GM19452 (cell line): ENCODE results near the gene GPR137.
"Not testable (repeated sequence)": the region's sequence is repeated elsewhere in the genome, so short reads cannot be mapped to it uniquely, and the experiment has no call there.

ENCODE experiments used
- ATAC-seq: cut with Tn5 transposase; IDR thresholded peaks from one replicate; pipeline ENCODE4 v1.9.1; 2021; ENCODE audit not compliant: unreplicated experiment

Gene GPR137

DNA sequence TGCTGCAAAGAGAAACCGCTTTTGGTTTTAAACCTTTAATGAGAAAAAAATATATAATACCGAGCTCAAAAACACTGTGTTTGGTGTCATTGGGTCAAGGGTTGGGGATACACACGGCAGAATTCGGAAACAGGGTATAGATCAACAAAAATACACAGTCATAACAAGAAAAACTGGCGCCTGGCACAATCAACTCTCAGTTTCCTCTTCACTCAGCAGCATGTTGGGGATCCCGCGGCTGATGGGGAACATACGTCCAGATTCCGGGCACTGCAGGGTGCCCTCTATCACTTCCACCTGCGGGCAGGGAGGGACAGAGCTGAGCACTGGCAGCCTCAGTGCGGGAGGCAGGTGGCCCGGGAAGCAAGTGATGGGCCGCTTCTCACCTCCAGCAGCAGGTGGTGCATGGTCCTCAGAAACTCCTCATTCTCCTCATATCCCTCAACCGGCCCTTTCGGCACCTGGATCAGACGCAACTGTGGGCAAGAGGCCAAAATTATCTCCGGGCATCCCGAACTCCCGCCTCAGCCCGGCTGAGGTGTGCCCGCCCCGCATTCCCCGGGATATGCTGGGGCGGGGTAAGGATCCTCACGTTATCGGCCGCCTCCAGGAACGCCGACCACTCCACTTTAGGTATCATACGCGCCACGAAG lies 31.1 kb downstream of the GPR137 start:
- ATAC-seq = no peak

- ATAC-seq = peak; percentile 62
Observed at GRCh38 chr11:64317325-64317960, 31.8 kb downstream of the GPR137 start, which contains the start of gene TRMT112. TSS of gene TRMT112 (minus strand) at chr11:64317559. CDS start at chr11:64317526, 33 bp downstream.

DNA sequence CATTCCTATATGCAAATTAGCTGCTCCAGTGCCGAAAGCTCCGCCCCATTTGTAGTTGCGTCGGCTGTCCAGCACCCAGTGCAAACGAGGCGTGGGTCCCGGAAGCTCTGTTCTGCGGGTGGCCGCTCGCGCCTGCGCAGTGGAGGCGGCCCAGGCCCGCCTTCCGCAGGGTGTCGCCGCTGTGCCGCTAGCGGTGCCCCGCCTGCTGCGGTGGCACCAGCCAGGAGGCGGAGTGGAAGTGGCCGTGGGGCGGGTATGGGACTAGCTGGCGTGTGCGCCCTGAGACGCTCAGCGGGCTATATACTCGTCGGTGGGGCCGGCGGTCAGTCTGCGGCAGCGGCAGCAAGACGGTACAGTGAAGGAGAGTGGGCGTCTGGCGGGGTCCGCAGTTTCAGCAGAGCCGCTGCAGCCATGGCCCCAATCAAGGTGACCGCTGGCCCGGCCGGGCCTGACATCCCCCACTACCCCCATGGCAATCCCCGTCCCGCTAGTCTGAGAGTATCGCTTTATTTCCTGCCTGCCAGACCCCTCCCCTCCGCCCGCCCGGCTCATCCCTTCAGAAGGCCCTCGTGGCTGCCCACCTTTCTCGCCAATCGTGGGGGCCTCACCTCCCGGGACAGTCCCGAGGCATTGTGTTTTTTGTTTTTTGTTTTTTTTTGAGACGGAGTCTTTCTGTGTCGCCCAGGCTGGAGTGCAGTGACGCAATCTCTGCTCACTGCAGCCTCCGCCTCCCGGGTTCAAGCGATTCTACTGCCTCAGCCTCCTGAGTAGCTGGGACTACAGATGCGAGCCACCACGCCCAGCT lies 32.5 kb downstream of the GPR137 start, which contains the start of gene PRDX5:
TSS of gene PRDX5 (plus strand) at position 161 of the 805 bp plus-strand sequence. CDS start at position 256, 95 bp downstream.
- peak; percentile 70 for ATAC-seq

GRCh38 chr11:64318766-64319761 lies 33.4 kb downstream of the GPR137 start:
- no peak for ATAC-seq

GRCh38 chr11:64320556-64320955 lies 34.9 kb downstream of the GPR137 start:
- ATAC-seq = no peak

DNA sequence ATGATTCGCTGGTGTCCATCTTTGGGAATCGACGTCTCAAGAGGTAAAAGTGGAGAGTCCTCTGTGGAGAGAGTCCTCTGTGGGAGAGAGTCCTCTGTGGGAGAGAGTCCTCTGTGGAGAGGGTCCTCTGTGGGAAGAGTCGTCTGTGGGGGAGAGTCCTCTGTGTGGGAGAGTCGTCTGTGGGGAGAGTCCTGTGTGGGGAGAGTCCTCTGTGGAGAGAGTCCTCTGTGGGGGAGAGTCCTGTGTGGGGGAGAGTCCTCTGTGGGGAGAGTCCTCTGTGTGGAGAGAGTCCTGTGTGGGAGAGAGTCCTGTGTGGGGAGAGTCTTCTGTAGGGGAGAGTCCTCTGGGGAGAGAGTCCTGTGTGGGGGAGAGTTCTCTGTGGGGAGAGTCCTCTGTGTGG lies 35.4 kb downstream of the GPR137 start:
- ATAC-seq = no peak

GRCh38 chr11:64321533-64321932 lies 35.9 kb downstream of the GPR137 start:
- no peak for ATAC-seq

DNA sequence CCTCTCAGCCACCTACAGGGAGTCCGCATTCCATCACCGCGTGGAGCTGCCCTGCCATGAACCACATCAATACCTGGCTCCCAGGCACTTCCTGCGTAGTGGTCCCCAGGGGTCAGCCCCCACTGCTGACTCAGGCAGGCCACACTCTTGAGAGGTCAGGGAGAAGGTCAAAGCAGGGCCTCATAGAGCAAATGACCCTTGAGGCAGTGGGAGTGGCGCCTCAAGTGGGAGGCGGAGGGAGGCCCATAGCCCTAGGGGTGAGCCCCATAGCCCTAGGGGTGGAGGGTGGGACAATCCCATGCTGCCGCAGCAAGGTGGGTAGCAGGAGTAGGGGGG lies 37.2 kb downstream of the GPR137 start:
- no peak for ATAC-seq

GRCh38 chr11:64323373-64323772 lies 37.7 kb downstream of the GPR137 start:
- no peak for ATAC-seq

GRCh38 chr11:64323984-64324383 lies 38.3 kb downstream of the GPR137 start:
- not testable (repeated sequence) for ATAC-seq

DNA sequence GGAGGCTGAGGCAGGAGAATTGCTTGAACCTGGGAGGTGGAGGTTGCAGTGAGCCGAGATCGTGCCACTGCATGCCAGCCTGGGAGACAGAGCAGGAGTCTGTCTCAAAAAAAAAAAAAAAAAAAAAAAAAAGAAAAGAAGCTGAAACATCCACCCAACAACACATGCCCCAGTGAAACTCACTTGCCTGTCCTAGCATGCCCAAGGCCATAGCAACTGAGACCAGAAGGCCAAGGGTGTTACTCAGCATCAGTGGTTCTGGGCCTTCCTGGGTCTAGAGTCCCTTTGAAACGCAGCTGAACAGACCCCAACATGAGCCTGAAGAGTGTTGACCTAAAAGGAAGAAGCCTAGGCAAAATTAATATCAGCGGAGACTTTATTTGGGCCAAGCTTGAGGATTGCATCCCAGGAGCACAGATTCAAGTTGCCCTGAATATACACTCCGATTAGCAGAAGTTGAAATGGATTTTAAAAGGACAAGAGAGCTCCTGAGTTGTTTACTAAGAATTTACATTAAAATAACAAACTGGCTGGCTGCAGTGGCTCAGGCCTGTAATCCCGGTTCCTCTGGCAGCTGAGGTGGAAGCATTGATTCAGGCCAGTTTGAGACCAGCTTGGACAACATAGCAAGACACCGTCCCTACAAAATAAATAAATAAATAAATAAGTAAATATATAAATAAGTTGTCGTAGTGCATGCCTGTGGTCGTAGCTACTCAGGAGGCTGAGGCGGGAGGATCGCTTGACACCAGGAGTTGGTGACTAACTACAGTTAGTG lies 39.2 kb downstream of the GPR137 start:
- ATAC-seq = no peak

DNA sequence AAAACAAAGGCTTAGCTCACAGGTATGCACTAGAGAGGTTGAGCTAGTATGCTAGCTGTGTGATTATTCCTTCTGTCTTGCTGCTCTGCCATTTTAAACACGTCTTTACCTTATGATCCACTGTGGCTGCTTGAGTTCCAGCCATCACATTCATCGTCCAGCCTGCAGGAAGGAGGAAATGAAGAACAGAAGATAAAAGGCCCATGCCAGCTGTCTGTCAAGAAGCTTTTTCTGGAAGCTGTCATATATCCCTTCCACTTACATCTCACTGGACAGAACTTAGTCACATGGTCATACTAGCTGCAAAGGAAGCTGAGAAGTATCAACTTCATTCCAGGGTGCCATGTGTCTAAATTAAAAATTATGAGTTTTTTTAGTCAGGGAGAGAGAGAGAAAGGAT lies 41.7 kb downstream of the GPR137 start:
- no peak for ATAC-seq

DNA sequence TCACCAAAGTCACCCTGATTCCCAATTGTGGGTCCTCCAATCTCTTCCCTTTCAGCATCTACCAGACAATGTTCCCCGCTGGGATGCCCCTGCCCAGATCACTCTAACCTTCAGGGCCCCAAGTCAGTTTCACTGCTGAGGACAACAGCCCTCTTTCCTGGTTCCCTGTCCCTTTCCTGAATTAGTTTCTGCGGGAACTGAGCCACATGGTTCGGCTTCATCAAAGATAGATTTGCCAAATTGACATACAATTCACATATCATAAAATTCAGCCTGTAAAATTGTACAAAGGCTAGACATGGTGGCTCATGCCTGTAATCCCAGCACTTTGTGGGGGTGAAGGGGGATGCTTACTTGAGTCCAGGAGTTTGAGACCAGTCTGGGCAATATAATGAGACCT lies 42.3 kb downstream of the GPR137 start:
- ATAC-seq = no peak

GRCh38 chr11:64330888-64331287 lies 45.2 kb downstream of the GPR137 start:
- ATAC-seq = no peak

DNA sequence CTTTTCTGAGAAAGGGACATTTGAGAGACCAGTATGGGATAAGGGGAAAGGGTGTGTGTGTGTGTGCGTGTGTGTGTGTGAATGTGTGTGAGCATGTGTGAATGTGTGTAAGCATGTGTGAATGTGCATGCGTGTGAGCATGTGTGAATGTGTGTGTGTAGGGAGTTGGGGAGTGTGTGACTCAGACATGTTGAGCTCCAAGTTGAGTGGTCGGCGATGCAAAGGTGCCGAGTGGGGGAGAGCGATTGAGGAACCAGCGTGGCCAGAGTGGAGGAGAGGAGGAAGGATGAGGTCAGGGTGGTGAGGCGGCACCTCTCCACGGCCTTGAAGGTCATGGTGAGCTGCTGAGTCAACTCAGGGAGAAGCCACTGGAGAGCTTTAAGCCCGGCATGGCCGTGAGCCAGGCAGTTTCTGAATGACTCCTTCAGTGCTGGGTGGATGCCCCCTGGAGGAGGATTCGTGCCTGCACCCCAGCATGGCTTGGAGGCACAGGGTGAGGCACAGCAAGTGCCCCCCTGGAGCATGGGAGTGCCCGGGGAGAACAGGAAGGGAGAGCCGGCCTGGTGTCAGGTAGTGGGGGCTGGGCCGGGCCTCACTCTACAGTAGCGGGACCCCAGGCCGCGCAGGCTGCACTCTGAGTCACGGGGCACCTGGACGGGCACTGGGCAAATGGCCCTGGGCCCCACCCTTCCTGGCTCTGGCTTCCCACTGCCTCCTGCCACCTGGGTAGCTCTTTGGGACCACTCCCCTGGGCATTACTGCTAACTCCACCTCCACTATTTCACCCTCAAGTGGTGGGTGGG lies 46.1 kb downstream of the GPR137 start:
- peak; percentile 57 for ATAC-seq

DNA sequence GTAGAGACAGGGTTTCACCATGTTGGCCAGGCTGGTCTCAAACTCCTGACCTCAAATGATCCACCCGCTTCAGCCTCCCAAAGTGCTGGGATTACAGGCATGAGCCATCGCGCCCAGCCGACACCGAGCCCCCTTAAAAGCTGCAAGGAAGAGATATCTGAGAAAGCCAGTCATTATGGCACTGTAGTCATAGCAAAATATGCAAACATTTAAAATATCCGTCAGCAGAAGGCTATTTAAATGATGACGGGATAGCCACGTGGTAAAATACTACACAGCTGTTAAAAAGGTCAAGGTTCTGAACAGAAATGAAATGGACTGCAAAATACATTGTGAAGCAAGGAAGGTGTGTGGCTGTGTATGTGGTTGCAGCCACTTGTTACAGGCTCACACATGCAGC lies 47.9 kb downstream of the GPR137 start:
- ATAC-seq = no peak

DNA sequence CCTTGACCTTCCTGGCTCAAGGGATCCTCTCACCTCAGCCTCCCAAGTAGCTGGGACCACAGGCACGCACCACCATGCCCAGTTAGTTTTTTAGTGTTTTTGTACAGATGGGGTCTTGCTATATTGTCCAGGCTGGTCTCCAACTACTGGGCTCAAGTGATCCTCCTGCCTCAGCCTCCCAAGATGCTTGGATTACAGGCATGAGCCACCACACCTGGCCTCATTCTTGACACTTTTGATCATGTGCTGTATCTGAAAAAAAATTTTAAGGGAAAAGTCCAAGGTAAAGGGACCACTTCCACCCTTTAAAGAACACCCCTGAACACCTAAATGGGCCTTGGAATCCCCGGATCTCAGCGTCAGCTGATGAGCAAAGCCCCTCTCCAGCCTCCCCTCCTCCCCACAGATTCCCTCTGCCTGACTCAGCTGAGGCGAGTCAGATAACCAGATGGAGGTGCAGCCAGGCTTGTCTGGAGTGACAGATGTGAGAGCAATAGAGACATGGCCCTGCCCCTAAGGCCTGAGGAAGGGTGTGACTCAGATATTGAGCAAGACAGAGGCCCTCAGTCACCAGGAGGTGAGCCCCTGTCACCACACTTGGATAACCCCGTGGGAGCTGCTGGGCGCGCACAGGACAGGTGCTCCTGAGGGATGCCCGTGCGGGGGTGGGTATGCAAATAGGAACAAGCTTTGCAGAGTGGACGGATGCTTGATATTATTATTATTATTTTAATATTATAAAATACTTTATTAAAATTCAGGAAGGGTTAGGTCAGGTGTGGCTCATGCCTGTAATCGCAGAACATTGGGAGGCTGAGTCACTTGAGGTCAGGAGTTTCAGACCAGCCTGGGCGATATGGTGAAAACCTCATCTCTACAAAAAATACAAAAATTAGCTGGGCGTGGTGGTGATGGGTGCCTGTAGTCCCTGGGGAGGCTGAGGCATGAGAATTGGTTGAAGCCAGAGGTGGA lies 49.4 kb downstream of the GPR137 start:
- peak; percentile 70 for ATAC-seq
